Left ventricle myocardium superior (tissue), 1 donor: ENCODE results near the gene MORC2. TPM values are rescaled to one million over a fixed set of nuclear protein-coding genes. Genes with fewer than 3 reads are reported as not detected.

Experiments used
- ATAC-seq: fragments of 200-7000 bp; cut with Tn5 transposase; one replicate; pipeline ENCODE4 v1.9.1; 2020; ENCODE audit warnings: mild to moderate bottlenecking, moderate library complexity
- DNase-seq: peaks from one replicate; pipeline ENCODE4 v3.0.0-alpha.2; 2020
- intact Hi-C: fragments of 100-400 bp; cut with micrococcal nuclease; formaldehyde crosslinking; loops from one replicate; pipeline ENCODE4 v1.11.0; 2022
- total RNA-seq: library from RNA; stranded (reverse); fragmentation: NEBNext Ultra II Directional; extraction: Animal tissue kit (Norgen Biotek cat#: 25700); gene quantifications from one replicate; pipeline ENCODE4 v1.2.1, GENCODE V29; 2021
- donor health status: DM: no; HTN: yes; CAD: no; lungs with severe emphysema.

MORC2 gene
- total RNA-seq, 1 donor from 2014 or later = 18.8 TPM

DNA sequence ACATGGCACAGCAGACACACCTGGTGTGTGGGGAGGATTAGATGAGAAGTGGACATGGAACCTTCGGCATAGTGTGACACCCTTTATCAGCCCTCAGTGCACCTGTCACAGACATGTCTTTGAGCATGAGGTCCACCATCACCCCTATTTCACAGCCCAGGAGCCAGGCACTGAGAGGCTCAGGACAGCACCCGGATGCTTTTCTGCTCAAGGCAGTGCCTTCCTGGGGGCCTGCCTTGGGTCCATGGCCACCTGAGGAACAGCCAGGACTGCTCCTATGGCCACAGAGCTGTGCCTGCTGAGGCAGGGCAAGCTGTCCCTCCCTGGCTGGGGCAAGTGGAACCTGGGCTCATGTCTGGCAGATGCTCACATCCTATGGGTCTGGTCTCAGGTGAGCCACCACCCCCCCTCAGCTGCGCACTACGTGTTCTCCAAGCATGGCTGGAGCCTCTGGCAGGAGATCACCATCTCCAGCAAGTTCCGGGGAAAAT is 75.8 kb downstream of the MORC2 start:
- DNase-seq (no peak), ATAC-seq (no peak)
- intact Hi-C loops = no loop called here

DNA sequence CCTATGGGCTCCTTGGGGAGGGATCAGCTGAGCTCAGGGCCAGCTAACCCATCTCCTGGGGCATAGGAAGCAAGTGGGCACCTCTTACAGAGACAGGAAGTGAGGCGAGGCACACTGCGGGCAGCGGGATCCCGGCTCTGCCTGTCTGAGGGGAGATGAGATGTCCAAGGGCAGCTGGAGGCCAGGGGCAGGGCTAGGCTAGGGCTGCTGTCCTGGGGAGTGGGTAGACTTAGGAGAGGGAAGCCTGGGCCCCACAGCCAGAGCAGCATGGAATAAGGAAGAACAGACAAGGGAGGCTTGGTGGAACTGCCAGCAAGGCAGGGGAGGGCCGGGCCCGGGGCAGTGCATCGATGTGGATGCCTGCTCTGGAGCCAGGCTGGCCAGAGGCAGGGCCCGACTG is 76.3 kb downstream of the MORC2 start:
- no peak for DNase-seq
- no peak for ATAC-seq
- intact Hi-C loops = no loop called here

DNA sequence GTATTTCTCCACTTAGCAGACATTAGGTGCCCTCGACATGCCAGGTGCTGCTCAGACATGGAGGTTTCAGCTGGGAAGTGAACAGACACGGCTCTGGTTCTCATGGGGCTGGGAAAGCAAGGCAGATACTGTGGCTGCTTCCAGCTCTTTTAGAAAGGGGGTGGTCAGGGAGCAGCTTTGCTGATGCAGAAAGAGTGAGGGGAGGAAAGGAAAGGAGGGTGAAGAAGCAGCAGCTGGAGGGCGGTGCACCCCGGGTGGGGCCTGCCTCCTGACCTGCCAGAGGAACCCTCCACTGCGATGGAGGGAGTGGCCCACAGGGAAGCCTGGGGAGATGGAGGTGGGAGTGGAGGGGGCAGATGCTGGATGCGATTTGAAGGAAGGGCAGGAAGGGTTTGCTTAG is 76.8 kb downstream of the MORC2 start:
- DNase-seq = no peak
- no peak for ATAC-seq
- intact Hi-C loops = no loop called here

DNA sequence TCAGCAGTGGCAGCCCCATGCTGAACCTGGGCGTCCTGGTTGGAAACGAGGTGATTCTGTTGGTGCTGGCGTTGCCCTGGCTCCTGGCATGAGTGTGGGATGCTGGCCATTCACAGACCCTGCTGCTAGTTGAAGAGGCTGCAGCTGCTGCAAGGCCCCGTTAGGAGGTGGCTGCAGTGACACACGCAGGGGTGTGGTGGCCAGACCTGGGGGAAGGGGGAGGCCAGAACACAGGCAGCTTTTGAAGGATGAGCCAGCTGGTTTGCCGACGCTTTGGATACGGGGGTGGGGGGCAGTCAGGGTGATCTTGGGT is 77.2 kb downstream of the MORC2 start:
- peak; percentile 15 for DNase-seq
- ATAC-seq = no peak
- intact Hi-C loops = no loop called here

DNA sequence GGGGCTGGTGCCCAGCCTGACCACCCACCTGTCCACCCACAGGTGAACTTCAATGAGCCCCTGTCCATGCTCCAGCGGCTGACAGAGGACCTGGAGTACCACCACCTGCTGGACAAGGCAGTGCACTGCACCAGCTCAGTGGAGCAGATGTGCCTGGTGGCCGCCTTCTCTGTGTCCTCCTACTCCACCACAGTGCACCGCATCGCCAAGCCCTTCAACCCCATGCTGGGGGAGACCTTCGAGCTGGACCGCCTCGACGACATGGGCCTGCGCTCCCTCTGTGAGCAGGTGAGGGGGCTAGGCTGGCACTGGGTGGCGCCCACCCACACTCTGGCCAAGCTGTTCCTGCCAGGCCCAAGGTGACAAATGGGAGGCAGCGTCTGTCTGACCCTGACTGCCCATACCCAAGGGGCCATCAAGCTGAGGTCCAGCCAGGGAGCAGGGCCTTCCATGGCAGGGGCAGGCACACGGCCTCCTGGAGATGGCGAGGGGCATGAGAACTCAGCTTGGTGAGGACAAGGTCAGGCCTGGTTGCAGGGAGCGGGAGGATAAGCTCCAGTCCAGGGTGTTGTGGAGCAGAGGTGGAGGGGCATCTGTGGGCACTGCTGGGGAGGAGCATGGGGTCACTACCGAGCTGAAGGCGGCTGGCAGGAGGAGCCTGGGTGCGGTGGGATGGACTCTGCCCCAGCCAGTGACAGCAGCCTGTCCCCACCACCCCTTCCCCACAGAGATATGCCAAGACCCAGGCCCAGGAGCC is 77.7 kb downstream of the MORC2 start:
- peak; percentile 44 for DNase-seq
- ATAC-seq = peak; percentile 61
- intact Hi-C loops = no loop called here

DNA sequence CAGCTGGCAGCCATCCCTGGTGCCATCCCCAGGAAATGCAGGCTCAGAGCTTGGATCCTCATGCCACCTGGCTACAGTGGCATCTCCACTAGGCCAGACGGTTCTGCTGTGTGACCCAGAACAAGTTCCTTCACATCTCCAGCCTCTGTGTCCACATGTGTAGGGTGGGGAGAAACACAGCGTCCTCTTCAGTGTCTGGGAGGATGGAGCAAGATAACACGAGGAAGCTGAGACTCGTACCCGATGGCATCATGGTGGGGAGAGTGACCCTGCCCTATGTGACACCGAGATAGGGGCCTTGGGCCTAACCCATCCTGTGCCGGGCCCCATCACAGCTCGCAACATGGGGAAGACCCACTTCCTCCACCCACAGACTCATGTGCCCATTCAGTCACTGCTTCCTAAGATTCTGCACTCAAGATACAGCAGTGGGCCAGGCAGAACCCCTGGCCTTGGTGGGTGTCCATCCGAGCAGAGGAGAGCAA is 78.5 kb downstream of the MORC2 start:
- ATAC-seq (no peak), DNase-seq (no peak)
- intact Hi-C loops = no loop called here

DNA sequence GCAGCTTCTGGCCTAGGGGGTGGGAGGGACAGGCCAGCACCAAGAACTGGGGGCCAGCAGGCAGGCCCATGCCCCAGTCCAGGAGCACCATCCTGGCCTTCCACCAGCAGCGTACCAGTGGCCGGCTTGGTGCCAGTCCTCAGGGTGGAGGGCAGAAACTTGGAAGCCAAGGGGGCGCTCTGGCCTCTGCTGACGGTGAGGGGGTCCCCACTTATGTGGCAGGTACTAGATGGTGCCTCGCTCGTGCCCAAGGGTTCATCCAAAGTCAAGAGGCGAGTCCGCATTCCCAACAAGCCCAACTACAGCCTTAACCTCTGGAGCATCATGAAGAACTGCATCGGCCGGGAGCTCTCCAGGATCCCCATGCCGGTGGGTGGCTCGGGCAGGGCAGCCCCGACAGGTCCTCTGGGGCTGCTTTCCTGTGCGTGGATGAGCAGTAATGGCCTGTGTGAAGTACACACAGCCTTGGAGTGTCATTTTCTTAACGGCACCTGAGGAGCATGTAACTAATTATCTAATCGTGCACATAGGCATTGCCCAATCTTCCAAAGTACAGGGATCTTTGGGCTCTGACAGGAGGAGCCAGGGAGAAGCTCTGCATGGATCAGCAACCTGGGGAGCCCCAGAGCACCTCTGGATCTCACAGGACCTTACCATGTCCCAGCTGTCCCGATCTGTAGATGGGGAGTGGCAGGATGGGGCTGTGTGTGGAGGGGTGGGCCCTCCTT is 79.1 kb downstream of the MORC2 start:
- no peak for ATAC-seq
- peak; percentile 21 for DNase-seq
- intact Hi-C loops = no loop called here

DNA sequence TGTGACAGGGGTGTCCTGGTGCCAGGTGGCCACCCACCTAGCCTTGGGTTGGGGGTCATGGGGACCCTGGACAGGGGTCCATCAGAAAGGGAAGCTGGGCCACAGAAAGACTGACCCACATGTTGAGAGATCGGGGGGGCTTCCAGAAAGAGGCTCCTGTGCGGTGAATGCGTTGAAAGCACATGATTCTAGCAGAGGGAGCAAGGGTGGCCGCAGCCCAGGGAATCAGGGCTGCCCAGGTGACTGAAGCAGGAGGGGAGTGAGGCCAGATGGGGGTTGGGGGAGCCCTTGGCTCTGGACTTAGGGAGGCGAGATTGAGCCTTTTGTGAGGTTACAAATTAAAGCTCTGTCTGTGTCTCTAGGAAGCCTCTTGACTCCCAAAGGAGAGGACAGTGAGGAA is 80.7 kb downstream of the MORC2 start:
- intact Hi-C loops = no loop called here
- ATAC-seq (no peak), DNase-seq (peak; percentile 12)

DNA sequence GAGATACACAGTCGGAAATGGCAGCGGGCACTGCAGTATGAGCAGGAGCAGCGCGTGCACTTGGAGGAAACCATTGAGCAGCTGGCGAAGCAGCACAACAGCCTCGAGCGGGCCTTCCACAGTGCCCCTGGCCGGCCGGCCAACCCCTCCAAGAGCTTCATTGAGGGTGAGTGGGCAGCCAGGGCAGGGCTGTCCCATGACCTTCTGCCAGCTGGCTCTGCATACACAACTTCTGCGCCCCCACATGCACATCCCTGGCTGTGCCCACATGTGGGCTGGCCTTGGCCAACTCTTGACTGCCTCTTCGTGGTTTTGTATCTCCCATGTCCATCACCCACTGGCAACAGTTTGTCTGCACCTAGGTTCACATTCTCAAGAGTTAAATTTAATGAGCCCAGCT is 81.1 kb downstream of the MORC2 start:
- ATAC-seq = no peak
- intact Hi-C loops = no loop called here
- peak; percentile 7 for DNase-seq

DNA sequence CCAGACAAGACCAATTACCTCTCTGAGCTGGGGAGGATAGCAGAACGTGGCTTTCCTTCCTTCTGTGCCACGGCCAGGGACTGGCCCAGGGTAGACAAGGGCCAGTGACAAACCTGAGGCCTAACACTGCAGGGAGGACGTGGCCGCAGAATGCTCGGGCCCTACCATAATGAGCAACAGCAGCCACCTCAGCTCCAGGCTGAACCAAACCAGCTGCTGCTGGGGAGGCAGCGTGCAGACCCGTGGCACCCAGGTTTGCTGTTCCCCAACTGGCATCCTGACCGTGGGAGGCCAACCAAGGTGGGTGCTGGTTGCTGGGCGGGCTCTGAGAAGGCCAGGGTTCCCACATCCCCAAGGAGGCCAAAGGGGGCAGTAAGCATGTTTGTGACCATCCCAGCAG is 83.0 kb downstream of the MORC2 start:
- intact Hi-C loops = no loop called here
- no peak for ATAC-seq
- DNase-seq = no peak

DNA sequence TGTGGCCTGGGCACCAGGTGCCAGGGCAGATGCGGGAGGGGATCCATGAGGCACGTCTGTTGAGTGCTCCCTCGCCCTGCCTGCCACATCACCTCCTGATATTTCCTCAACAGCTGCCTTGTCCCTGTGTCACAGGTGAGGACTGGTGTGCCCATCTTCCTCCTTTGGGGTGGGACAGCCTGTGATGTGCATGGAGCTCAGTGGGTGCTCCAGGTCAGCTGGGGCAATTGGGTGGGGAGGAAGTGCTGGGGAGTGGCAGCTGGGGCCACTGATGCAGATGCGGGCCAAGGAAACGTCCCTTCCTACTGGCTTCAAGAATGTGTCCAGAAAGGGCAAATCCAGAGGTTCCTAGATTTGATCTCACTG is 83.6 kb downstream of the MORC2 start:
- intact Hi-C loops = no loop called here
- ATAC-seq (no peak), DNase-seq (no peak)

DNA sequence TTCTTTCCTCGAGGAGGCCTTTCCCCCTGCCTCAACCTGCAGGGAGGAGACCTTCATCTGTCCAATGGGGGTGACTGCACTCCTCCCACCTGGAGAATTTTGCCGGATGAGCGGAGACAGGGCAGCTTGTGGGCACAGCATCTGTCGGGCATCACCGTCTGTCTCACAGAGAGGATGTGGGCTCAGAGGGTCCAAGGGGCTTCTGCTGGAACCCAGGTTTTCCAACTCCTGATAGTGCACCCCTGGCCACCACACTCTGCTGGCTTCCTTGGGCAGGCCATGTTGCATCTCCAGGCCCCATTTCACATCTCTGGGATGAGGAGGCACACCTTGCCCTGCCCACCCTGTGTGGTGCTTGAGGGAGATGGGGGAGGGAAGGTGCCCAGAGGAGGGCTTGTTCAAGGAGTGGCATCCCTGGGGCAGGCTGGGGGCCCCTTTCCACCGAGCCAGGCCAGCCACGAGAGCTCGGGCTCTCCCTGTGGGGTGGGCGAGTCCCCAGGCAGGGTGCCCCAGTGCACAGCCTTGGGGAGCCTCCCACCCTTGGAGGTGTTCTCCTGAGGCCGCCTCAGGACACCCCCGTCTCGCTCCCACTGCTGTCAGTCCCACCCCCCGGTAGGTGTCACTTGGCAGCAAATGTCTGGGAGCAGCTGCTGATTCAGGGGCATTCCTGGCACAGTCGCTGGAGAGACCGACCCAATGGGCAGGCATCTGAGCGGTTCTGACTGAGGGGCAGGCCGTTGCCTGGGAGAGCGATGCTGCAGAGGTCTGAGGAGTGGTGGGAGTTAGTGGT is 84.2 kb downstream of the MORC2 start:
- peak; percentile 21 for DNase-seq
- intact Hi-C loops = no loop called here
- ATAC-seq = no peak

DNA sequence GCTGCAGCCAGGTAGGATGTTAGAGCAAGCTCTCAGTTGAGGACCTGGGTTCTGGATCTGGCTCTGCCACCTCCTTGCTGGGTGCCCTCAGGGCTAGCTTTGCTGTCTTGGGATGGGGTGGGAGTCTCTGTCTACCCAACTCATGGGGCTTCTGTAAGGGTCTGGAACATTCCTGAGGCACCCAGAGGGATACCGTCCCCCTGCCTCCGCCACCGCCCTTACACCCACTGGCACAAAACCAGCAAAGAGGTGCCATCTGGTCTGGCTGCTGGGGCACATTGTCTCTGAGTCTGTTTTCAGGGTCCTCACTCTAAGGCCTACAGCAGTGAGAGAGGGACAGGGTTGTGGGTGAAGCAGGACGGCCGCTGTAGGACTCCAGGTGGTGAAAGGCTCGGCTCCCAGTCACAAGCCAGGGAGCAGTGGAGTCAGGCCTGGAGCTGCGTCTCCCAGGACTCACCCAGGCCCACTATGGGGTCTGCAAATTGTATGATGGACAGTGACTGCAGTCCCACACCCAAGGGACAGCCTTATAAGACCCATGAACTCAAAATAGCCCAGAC is 84.9 kb downstream of the MORC2 start:
- ATAC-seq = no peak
- intact Hi-C loops = no loop called here
- DNase-seq = peak; percentile 17

DNA sequence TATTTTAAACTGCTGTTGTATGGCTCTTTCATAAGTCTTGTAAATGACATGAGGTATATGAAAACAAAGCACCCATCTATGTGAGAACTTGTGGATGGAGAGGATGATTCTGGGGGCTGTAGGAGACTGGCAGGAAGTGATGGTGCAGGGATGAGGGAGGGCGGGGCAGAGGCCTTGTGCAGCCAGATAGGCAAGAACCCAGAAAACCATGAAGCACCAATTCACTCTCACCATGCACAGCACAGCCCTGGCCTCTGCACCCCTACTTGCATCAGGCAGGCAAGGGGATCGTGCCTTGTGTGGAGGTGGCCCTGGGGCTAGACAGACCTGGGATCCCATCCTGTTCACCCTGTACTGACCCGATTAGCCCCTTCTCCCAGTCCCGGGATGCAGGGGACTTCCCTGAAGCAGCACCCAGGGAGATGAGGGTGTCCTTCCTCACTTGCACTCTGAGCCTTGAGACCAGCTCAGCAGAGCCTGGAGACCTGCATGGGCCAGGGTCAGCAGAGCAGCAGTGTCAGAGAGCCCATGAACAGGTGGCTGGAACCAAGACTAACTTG is 85.5 kb downstream of the MORC2 start:
- DNase-seq (peak; percentile 12), ATAC-seq (no peak)
- intact Hi-C loops = no loop called here

DNA sequence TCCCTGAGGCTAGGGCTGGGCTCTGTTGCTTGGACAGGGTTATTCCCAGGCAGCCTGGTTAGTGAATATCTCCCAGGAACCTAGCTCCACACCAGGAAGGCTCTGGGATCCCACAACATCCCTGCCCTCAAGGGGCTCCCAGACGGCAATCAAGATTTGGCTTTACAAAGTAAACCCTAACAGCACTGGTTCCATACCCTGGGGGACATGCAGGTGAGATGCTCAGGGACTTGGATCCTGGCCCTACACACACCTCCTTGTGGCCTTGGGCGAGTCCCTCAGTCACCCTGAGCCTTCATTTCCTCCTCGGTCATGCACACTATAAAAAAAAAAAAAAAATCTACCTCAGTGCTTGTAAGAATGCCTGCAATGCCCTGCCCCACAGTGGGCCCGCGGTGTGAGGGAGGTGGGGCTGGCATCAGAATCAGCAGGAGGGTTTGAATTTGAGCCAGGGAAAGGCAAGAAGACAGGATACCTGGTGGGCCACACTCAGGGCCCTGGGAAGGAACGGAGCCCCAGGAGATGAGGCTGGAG is 86.3 kb downstream of the MORC2 start:
- DNase-seq = peak; percentile 9
- ATAC-seq = no peak
- intact Hi-C loops = no loop called here

DNA sequence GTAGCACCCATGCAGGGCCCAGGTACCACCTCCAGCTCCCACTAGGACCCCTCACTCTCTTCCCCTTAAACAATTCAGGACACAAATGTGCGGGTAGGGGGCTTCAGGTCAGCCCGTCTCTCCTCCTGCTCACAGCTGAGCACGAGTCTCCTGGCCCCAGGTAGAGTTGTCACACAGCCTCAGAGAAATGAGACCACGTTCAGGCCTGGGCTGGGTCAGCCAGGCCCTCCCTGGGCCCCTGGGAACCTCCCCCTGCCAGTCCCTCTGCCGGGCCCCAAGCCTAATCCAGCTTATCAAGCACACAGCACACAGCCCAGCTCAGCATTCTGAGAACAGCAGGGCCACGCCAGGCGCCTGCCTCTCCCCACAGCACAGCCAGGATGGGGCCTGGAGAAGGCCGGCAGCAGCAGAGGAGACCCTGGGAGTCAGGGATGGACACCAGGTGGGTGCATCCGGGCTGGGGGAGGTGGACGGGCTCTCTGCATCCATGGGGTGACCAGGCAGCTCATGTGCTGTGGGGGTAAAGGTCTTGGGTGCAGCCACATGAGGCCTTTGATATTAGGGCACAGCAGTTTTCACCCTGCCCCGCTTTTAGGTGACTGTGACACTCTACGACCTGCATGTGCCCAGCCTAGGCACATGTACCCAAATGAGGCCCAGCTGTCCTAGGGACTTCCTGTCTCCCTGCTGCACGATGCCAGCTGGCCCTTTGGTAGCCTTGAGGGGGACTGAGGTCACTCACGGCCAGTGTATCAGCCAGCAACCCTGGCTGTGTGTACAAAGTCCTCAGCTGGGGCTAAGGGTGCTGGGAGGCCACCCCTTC is 87.0 kb downstream of the MORC2 start:
- DNase-seq (peak; percentile 72), ATAC-seq (peak; percentile 80)
- intact Hi-C loops = no loop called here

DNA sequence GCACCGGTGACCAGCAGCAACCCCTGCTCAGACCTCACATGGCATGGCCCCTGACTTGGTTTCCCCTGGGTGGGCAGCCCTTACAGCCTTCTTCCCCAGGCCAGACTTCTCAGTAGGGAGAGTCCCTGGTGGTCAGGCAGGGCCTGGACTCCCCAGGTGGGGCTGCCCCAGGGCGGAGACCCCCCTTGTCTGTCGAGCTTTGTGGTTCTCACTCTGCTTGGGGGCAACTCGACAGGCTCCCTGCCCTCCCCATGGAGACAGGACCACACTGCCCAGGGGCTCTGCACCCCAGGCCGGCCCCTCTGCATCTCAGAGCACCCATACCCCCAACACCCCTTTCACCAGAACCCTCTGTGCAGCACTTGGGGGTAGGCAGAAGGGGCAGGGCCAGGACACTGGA is 87.7 kb downstream of the MORC2 start:
- DNase-seq (peak; percentile 17), ATAC-seq (no peak)
- intact Hi-C loops = no loop called here

DNA sequence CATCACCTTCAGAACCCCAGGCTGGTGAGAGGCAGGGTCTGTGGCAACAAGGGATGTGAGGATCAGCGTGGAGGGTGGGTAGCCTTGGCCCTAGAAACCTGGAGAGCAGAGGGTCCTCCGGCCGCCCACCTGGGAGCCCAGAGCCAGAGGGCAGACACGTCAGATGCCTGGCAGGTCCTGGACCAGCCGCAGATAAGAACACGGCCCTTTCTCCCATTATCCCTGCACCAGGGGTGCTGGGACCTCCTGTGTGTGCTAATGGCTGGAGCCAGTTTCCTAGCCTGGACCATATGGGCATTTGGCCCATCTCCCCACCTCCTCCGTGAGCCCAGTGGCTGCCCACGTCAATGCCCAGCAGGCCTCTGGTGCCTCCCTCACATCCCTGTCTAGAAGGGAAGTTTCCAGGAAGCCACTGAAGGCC is 88.4 kb downstream of the MORC2 start:
- intact Hi-C loops = no loop called here

More for the DNA sequence above, 88.4 kb downstream of the MORC2 start:
- ATAC-seq = no peak
- DNase-seq = peak; percentile 16
